HG03039 (cell line): ENCODE results near the gene PLXNC1.

Experiments
- ATAC-seq: cut with Tn5 transposase; IDR thresholded peaks from one replicate; pipeline ENCODE4 v1.9.1; 2021; ENCODE audit warnings: mild to moderate bottlenecking, moderate library complexity; ENCODE audit not compliant: unreplicated experiment

PLXNC1 gene

GRCh38 chr12:94202245-94203180 is 54.1 kb downstream of the PLXNC1 start:
- ATAC-seq: no peak

- no peak for ATAC-seq
Observed at GRCh38 chr12:94203181-94203546, 54.8 kb downstream of the PLXNC1 start.

GRCh38 chr12:94203796-94204195 is 55.4 kb downstream of the PLXNC1 start:
- no peak for ATAC-seq

GRCh38 chr12:94204499-94205247 is 56.3 kb downstream of the PLXNC1 start:
- ATAC-seq: no peak

GRCh38 chr12:94205822-94206221 is 57.4 kb downstream of the PLXNC1 start:
- no peak for ATAC-seq

- no peak for ATAC-seq
Observed at GRCh38 chr12:94206886-94207285, 58.5 kb downstream of the PLXNC1 start.

- ATAC-seq: no peak
Observed at GRCh38 chr12:94207467-94207848, 59.1 kb downstream of the PLXNC1 start.

GRCh38 chr12:94207849-94208621 is 59.7 kb downstream of the PLXNC1 start:
- ATAC-seq: peak; percentile 78

- peak; percentile 34 for ATAC-seq
Observed at GRCh38 chr12:94208622-94208966, 60.2 kb downstream of the PLXNC1 start.

GRCh38 chr12:94209240-94209639 is 60.9 kb downstream of the PLXNC1 start:
- ATAC-seq: no peak

GRCh38 chr12:94211021-94211420 is 62.6 kb downstream of the PLXNC1 start:
- ATAC-seq: no peak

- ATAC-seq: no peak
Observed at GRCh38 chr12:94218233-94218632, 69.9 kb downstream of the PLXNC1 start.

GRCh38 chr12:94219622-94220302 is 71.4 kb downstream of the PLXNC1 start:
- ATAC-seq: no peak

- no peak for ATAC-seq
Observed at GRCh38 chr12:94220804-94221203, 72.4 kb downstream of the PLXNC1 start.

- no peak for ATAC-seq
Observed at GRCh38 chr12:94222351-94223084, 74.1 kb downstream of the PLXNC1 start.

GRCh38 chr12:94223842-94224241 is 75.5 kb downstream of the PLXNC1 start:
- no peak for ATAC-seq

GRCh38 chr12:94225506-94225905 is 77.1 kb downstream of the PLXNC1 start:
- no peak for ATAC-seq

GRCh38 chr12:94225947-94226630 is 77.7 kb downstream of the PLXNC1 start:
- no peak for ATAC-seq

GRCh38 chr12:94227066-94227465 is 78.7 kb downstream of the PLXNC1 start:
- ATAC-seq: no peak

GRCh38 chr12:94228488-94228907 is 80.1 kb downstream of the PLXNC1 start:
- ATAC-seq: no peak
